GM19025 (cell line): Measurements from ENCODE around the gene DAAM1.

Source experiments
- ATAC-seq: cut with Tn5 transposase; IDR thresholded peaks from one replicate; pipeline ENCODE4 v1.9.1; 2021; ENCODE audit warnings: mild to moderate bottlenecking, low read depth, moderate library complexity; ENCODE audit not compliant: unreplicated experiment

DAAM1 gene

GRCh38 chr14:59355091-59355490 lies 166.6 kb downstream of the DAAM1 start:
- no peak for ATAC-seq

DNA sequence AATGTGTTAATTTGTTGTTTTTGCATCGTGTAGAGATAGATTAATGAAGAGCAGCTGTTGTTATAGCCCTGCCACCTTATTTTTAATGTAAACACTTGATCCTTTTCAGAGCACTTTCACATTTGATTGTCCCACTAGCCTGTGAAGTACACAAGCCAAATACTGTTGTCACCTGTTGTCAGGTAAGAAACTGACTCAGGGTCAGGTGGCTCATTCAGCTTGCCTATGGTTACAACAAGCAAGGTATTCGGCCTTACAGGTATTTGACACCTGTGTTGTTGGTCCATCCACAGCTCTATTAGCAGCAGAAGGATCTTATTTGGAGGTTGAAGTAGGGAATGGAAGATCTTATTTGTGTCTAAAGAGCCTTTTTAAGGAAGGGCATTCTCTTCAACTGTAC lies 167.8 kb downstream of the DAAM1 start:
- ATAC-seq: no peak

DNA sequence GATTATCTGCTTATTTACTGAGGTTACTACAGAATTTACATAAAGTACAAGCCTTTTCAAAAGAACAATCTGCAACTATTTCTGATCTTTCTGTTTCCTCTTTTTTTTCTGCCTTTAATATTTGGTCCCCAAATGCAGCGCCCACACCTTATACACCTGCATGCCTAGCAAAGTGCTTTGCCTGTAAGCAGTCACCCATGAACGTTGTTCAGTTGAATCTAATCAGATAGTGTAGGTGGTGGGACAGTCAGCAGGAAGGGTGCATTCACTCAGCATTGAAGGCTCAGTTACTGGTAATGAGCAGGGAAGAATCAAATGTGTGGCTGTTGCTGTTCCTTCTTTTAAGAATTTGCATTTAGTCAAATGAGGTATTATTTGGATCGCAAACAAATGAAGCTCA lies 168.3 kb downstream of the DAAM1 start:
- peak; percentile 46 for ATAC-seq

GRCh38 chr14:59358102-59358501 lies 169.6 kb downstream of the DAAM1 start:
- ATAC-seq: no peak

- ATAC-seq: no peak
These were observed 170.3 kb downstream of the DAAM1 start for GRCh38 chr14:59358784-59359183.

DNA sequence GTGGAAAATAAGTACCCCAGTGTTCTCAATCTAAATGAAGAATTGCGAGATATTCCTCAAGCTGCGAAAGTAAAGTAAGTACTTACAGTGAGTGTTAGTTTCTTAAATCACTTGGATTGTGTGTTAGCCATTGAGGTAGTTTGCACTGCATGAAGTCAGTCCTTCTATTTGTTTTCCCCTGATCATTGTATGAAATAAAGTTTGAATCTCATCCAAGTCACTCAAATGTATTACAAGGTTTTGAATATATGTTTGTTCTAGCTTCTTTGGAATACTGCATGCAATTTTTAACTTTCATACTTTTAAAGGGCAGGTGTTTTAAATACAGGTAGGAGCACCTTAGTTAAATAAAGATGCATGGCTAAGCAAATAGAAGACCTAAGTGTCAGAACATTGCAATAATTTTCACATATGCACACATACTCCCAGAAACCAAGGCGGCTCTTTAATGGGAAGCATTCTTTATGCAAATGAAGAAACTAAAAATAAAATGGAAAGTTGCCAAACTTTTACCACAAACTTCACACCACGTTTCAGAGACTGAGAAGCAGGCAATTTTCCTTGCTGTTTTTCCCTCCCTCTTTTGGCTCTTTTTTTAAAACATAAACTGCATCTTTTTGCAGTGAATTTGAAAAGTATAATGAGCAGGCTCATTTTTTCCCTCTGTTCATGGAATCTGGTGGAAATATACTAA lies 171.1 kb downstream of the DAAM1 start:
- ATAC-seq: no peak

- no peak for ATAC-seq
These were observed 171.8 kb downstream of the DAAM1 start for GRCh38 chr14:59360233-59360632.

GRCh38 chr14:59360923-59361794 lies 172.7 kb downstream of the DAAM1 start:
- ATAC-seq: no peak

GRCh38 chr14:59362513-59362912 lies 174.0 kb downstream of the DAAM1 start:
- ATAC-seq: no peak

GRCh38 chr14:59363531-59364226 lies 175.2 kb downstream of the DAAM1 start:
- no peak for ATAC-seq

DNA sequence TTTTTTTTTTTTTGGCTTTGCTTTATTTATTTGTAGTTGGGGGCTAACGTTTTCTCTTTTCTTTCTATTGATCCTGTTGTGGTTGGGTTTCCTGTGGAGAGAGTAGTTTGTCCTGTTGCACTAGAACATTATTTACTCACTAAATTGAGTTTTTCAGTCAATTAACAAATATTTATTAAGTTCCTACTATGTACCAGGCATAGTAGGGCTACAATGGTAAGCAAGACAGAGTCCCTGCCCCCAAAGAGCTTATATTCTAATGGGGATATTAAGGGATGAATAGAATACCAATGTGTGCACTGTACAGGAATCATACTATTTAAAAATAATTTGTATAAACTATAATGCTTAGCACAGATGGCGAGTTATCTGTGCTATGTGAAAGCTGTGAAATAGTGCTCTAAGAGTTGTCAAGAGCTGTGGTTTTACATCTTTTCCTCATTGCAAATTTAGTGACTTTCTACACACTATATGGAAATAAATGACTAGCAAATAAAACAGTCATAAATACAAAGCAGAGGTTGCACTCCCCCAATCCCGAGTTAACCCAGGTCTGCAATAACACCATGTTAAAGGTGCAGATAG lies 181.8 kb downstream of the DAAM1 start:
- no peak for ATAC-seq

DNA sequence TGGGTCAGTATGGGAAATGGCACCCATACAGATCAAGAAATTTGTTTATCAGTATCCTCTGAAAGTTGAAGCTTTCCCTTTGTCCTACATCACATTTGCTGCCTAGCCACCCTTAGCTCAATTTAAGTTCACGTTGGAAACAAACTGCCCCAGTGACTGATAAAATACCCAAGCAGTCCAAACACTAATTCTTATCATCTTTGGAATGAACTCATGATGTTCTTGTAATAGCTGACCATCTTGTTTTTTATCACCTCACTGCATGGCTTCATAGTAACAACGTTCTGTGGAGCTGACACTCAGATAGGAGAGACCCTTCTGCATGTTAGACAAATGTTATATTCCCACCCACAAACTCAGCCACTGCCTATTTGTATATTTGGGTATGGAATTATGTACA lies 183.3 kb downstream of the DAAM1 start:
- no peak for ATAC-seq

DNA sequence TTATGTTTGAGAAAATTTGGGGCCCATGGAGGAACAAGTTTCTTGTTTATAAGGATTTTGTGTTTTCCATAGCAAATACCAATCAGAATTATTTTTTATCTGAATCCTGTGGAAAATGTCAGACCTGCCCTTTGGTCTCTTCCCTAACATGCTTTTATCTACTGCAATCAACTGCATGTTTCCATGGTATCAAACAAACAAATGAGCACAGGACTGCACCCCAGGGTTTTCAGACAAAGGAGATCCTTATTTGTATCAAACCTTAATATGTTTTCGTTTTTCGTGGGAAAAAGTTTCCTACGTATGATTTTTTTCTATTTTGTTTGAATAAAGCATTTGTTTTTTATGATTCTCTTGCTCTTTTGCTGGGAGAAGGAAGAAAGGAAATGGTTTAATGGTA lies 185.6 kb downstream of the DAAM1 start:
- no peak for ATAC-seq

- no peak for ATAC-seq
These were observed 188.2 kb downstream of the DAAM1 start for GRCh38 chr14:59376686-59377085.

GRCh38 chr14:59377491-59377890 lies 189.0 kb downstream of the DAAM1 start:
- no peak for ATAC-seq

GRCh38 chr14:59377991-59378601 lies 189.6 kb downstream of the DAAM1 start:
- ATAC-seq: no peak

- ATAC-seq: no peak
These were observed 201.5 kb downstream of the DAAM1 start for GRCh38 chr14:59389936-59390335.

DNA sequence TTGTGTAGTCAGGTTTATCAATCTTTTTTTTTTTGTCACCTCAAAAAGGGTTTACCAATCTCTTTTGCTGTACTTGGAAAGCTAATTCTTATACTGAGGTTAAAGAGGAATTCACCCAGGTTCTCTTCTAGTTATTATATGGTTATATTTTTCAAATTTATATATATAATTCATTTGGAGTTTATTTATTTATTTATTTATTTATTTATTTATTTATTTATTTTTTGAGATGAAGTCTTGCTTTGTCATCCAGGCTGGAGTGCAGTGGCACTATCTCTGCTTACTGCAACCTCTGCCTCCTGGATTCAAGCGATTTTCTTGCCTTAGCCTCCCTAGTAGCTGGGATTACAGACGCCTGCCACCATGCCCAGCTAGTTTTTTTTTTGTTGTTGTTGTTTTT lies 202.9 kb downstream of the DAAM1 start:
- ATAC-seq: no peak

DNA sequence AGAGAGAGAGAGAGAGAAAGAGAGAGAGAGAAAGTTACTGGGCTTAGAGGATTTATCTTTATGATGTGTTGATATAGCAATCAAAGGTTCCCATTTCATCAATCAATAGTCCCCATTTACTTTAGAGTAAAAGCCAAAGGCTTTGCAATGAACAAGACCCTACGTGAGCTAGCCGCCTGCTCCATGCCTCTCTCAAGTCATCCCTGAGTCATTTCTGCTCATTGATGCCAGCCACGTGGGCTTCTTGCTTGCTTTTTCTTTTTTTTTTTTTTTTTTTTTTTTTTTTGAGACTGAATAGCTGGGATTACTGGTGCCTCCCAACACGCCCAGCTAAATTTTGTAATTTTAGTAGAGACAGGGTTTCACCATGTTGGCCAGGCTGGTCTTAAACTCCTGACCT lies 205.8 kb downstream of the DAAM1 start:
- no peak for ATAC-seq

DNA sequence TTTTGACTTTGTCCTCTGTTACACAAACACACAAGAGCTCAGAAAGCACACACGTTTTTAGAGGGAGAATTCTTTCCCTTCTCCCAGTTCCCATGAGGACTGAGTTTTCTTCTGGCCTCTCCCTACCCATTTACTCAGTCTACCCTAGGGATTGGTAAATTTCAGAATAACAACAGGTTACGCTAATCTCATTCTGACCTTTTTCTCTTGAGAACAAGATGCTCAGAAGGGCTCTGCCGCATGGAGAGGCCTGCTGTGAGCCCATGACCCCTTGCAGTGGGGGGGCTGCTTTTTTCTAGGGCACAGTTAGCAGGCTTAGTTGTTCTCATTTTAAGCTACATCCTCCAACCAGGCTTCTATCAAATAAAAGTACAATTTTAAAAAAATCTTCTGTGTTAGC lies 207.2 kb downstream of the DAAM1 start:
- no peak for ATAC-seq

- ATAC-seq: no peak
These were observed 210.4 kb downstream of the DAAM1 start for GRCh38 chr14:59398841-59399240.
